Bone marrow (tissue), 2 donors: ENCODE measurements around the gene RGR.
"Not testable (repeated sequence)": the region's sequence is repeated elsewhere in the genome, so short reads cannot be mapped to it uniquely, and the experiment has no call there.

ENCODE experiments used
- DNase-seq, 2 donors: peaks; one replicate each; lab custom pipeline; 2025; lab: John Stamatoyannopoulos, UW

Gene RGR

DNA sequence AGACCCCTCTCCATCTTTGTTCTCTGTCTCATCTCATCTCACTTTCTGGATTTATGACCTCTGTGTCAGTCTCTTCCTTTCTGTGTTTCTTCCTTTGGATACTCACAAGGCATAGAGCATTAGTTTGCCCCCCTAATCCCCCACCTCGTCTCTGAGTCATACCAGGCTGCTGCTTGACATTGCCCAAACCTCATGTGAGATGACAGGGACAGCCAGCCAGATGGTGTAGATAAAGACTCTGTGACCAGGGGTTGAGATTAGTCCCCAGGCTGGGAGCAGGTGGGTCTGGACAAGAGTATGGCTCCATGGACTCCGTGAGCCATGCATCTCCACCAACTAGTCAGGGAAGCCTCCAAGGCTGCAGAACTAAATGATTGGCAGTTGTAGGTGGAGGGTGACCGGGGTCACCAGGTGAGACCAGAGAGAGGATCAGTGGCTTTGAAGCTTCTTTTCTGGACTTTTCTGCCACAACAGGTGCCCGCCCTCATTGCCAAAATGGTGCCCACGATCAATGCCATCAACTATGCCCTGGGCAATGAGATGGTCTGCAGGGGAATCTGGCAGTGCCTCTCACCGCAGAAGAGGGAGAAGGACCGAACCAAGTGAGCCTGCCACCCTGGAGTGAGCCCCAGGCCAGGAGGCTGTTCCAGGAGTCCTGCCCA, 13.3 kb downstream of the RGR start:
- no peak for DNase-seq

- no peak for DNase-seq
Measured at GRCh38 chr10:84261236-84261915, 16.5 kb downstream of the RGR start.

- DNase-seq = no peak
Measured at GRCh38 chr10:84262190-84262956, 17.5 kb downstream of the RGR start.

GRCh38 chr10:84263716-84264115, 18.9 kb downstream of the RGR start:
- no peak for DNase-seq

GRCh38 chr10:84264611-84265141, 19.8 kb downstream of the RGR start:
- peak; percentile 18 to 22 for DNase-seq

- DNase-seq = no peak
Measured at GRCh38 chr10:84265418-84265817, 20.6 kb downstream of the RGR start.

GRCh38 chr10:84267503-84268126, 22.8 kb downstream of the RGR start:
- peak in 1 of 2 donors; percentile 10 for DNase-seq

GRCh38 chr10:84269162-84269561, 24.3 kb downstream of the RGR start:
- no peak for DNase-seq

DNA sequence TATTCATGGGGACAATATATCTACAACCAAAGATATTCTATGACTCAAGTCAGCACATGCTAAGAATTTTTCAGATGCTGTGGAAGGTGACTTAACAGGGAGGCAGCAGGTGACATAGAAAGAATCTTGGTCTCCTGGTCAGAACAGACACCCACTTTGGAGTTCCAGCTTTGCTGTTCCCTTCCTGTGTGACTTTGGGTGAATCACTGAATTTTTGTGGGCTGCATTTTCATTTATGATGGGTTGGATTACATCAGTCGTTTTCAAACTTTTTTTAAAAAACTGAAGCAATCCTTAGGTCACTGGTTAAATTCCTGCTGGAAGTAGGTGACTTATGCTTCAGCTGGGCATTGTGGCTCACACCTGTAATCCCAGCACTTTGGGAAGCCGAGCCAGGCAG, 24.9 kb downstream of the RGR start:
- no peak for DNase-seq

- DNase-seq = no peak
Measured at GRCh38 chr10:84270708-84271107, 25.9 kb downstream of the RGR start.

- DNase-seq = not testable (repeated sequence)
Measured at GRCh38 chr10:84279876-84280475, 35.1 kb downstream of the RGR start.

DNA sequence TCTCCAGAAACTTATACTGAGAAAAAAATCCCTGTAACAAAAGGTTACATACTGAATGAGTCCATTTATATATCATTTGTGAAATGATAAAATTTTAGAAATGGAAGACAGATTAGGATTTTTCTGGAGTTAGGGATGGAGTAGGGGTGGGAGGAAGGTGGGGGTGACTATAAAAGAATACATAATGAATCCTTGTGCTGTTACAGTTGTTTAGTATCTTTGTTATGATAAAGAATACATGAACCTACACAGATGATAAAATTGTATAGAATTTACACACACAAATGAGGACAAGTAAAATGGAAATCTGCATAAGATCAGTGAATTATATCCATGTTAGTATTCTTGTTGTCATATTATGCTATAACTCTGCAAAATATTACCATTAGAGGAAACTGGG, 41.8 kb downstream of the RGR start:
- no peak for DNase-seq

DNA sequence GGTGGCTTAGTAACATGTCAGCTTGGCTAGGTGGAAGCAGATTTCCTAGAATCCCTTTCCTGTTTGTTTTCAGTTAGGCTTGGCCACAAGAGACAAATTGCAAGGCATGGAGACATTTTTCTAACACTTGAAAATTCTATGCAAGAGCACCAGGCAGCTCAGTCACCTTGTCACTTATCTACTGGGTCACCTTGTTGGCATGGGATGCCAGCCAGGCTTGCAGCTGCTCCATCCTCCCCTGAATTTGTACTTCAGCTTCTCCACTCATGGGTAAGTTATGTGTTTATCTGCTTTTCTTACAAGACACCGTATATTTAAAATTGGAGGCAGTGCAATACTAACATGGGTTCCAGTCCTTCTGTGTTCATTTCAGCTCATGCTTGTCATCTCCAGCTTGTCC, 43.3 kb downstream of the RGR start:
- no peak for DNase-seq

GRCh38 chr10:84289521-84290200, 44.8 kb downstream of the RGR start:
- DNase-seq = no peak

DNA sequence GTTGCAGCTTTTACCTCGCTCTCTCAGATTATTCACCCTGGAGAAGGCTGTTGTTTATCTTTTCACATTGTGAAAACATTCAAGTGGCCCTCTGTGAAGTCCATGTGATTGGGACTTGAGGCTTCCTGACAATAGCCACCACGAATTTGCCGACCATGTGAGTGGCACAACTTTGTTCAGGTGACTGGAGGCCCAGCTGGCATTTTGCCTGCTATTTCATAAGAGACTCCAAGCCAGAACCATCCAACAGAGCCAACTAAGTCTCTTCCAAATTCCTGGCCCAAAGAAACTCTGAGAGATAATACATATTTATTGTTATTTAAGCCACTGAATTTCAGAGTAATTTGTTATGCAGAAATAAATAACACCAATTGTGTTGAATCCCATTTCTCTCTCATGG, 45.4 kb downstream of the RGR start:
- DNase-seq = no peak

GRCh38 chr10:84291384-84291783, 46.5 kb downstream of the RGR start:
- no peak for DNase-seq

DNA sequence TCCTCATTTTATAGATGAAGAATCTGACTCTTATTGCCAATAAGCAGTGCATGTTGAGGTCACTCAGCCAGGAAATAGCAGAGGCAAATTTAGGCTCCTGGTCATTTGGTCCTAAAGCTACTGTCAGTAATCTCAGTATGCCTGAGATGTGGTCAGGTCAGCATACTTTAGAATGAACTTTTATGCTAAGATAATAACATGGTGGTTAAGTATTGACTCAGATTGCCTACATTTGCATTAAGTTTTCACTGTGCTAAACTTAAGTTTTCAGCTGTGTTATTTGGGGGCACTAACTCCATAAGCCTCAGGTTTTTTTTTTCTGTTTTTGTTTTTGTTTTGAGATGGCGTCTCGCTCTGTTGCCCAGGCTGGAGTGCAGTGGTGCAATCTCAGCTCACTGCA, 47.6 kb downstream of the RGR start:
- no peak for DNase-seq

DNA sequence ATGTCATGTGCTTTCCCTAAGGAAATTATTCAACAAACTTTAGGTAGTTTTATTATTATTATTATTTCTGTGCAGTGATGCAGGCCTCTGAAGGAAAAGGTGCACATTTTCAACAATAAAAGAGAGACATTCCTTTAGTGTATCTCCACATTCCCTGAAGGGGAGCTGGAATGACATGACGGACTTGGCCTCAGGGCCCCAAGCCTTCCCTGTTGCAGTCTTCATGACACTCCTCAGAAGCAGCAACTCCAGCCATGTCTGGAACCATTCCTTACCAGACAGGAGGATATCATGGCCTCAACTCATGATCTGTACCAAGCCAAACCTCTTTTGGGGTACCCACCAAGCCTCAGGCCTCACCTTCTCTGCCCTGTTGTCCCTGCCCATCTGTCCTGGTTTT, 48.3 kb downstream of the RGR start:
- DNase-seq = no peak

DNA sequence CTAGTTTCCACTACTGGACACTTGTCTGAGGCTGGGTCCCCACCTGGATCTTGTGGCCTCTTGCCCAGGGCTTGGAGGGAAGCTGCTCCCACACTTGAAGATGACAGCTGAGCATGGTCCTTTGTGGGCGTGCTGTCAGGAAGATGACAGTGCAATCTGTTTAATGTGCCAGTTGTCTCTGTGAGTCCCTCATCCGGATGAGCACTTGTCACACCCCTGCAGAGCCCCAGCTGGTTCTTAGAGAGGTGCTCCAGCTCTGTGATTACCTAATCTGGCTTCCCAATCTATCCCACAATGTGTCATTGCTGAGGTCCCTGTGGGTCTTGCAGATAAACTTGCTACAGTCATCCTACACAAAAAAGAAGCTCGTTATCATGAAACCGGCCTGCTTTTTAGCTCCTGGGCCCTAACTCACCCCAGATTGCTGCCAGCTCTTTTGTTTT, 48.7 kb downstream of the RGR start:
- peak in 1 of 2 donors; percentile 92 for DNase-seq

DNA sequence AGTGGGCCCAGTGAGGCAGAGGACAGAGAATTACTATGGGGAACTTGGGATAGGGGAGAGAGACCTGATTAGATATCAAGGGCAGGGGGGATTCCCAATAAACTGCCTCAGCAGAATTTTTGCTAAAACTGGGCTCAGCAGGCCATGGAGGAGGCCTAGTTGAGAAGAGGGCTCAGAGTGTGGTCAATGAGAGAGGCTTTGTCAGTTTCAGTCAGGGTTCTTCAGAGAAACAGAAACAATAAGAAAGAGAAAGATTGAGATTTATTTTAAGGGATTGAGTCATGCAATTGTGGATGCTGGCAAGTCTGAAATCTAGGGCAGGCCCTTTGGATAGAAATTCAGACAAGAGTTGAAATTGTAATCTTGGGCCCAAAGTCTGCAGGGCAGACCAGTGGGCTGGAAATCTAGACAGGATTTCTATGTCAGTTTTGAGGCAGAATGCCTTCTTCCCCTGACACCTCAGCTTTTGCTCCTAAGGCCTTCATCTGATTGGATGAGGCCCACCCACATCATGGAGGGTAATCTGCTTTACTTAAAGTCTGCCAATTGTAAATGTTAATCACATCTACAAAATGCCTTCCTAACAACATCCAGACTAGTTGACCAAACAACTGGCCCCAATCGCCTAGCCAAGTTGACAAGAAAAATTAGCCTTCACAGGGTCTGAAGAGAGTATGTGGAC, 50.1 kb downstream of the RGR start:
- DNase-seq = no peak
